ENCODE data around the gene ADSS2. TPM values are rescaled to one million over a fixed set of nuclear protein-coding genes. Genes with fewer than 3 reads are reported as not detected.

ADSS2 gene
- total and polyA plus RNA-seq, 5 donors = 5.8 to 14.1 (median 9.4) TPM

GRCh38 chr1:244362476-244362875, 89.2 kb downstream of the ADSS2 start:
- Histone ChIP-seq H3K4me3 (ENCODE audit: low read length) (no peak overlapping the region), H3K27ac (ENCODE audit: low read length) (no peak overlapping the region), H3K9me3 (ENCODE audit: control insufficient read depth, low read length) (no peaks in the 10 kb centered on the region), H3K4me1 (ENCODE audit: control insufficient read depth, insufficient read depth, low read length) (no peaks in the 10 kb centered on the region), H3K27me3 (ENCODE audit: control insufficient read depth, insufficient read depth) (no peaks in the 10 kb centered on the region)
- ATAC-seq = no peak
- no peak for DNase-seq
- 58% methylated on average over 3 of the region's 3 CpGs for WGBS
- intact Hi-C loops (cut with DNase I) = no loop called here

GRCh38 chr1:244361764-244362473, 89.8 kb downstream of the ADSS2 start:
- Histone ChIP-seq H3K27me3 (ENCODE audit: control insufficient read depth, insufficient read depth) (no peaks in the 10 kb centered on the region), H3K27ac (ENCODE audit: low read length) (peak overlapping the region; percentile 10), H3K9me3 (ENCODE audit: control insufficient read depth, low read length) (no peaks in the 10 kb centered on the region), H3K4me1 (ENCODE audit: control insufficient read depth, insufficient read depth, low read length) (no peaks in the 10 kb centered on the region), H3K4me3 (ENCODE audit: low read length) (no peak overlapping the region)
- DNase-seq = no peak
- 23% methylated on average over 5 of the region's 5 CpGs for WGBS
- ATAC-seq = peak in 1 of 2 donors; percentile 44
- intact Hi-C loops (cut with DNase I) = no loop called here

Other genes starting within 250 kb of the ADSS2 start
- under 1 TPM; 0.41 to 0.82 (median 0.55) TPM for gene CATSPERE, start 9.4 kb upstream of the ADSS2 start, total RNA-seq
- 0.18 TPM for gene CATSPERE, start 9.4 kb upstream of the ADSS2 start, polyA plus RNA-seq
- 10 to 100 TPM; 23.7 to 27.0 (median 24.6) TPM for gene DESI2, start 201.2 kb upstream of the ADSS2 start, total RNA-seq
- 12.1 TPM for gene DESI2, start 201.2 kb upstream of the ADSS2 start, polyA plus RNA-seq